Hepatocyte (in vitro differentiated cells): ENCODE measurements around the gene CREG2. TPM values are rescaled to one million over a fixed set of nuclear protein-coding genes. Genes with fewer than 3 reads are reported as not detected.

Source experiments
- DNase-seq: peaks from one replicate; pipeline ENCODE4 v3.0.0-alpha.2; 2016; ENCODE audit warnings: low spot score
- H2AFZ ChIP-seq: fragments of 200-600 bp; sonication (generic); 2 replicates; pipeline ENCODE4 v1.6.0; 2016; ENCODE audit warnings: antibody characterized with exemption, mild to moderate bottlenecking
- H3K27ac ChIP-seq: fragments of 200-600 bp; sonication (generic); 2 replicates; pipeline ENCODE4 v1.5.1; 2016; ENCODE audit warnings: mild to moderate bottlenecking
- H3K27me3 ChIP-seq: fragments of 200-600 bp; sonication (generic); 2 replicates; pipeline ENCODE4 v1.6.1; 2016
- H3K36me3 ChIP-seq: fragments of 200-600 bp; sonication (generic); replicated peaks from 2 replicates; pipeline ENCODE4 v1.5.1; 2016; ENCODE audit warnings: low read depth; ENCODE audit not compliant: insufficient read depth
- H3K4me1 ChIP-seq: fragments of 200-600 bp; sonication (generic); 2 replicates; pipeline ENCODE4 v1.5.1; 2016; ENCODE audit warnings: mild to moderate bottlenecking, moderate library complexity; ENCODE audit not compliant: insufficient read depth
- H3K4me2 ChIP-seq: fragments of 200-600 bp; sonication (generic); 2 replicates; pipeline ENCODE4 v1.6.0; 2016
- H3K4me3 ChIP-seq: fragments of 200-600 bp; sonication (generic); 2 replicates; pipeline ENCODE4 v1.5.1; 2016; ENCODE audit warnings: mild to moderate bottlenecking
- H3K79me2 ChIP-seq: fragments of 200-600 bp; sonication (generic); 2 replicates; pipeline ENCODE4 v1.6.0; 2017; ENCODE audit warnings: mild to moderate bottlenecking
- H3K9me2 ChIP-seq: fragments of 200-600 bp; sonication (generic); replicated peaks from 2 replicates; pipeline ENCODE4 v1.6.0; 2017; ENCODE audit warnings: mild to moderate bottlenecking; ENCODE audit not compliant: insufficient read depth
- H3K9me3 ChIP-seq: fragments of 200-600 bp; sonication (generic); 2 replicates; pipeline ENCODE4 v1.5.1; 2016; ENCODE audit warnings: low read depth, mild to moderate bottlenecking
- H4K20me1 ChIP-seq: fragments of 200-600 bp; sonication (generic); 2 replicates; pipeline ENCODE4 v1.6.0; 2016; ENCODE audit warnings: mild to moderate bottlenecking; ENCODE audit not compliant: insufficient read depth, poor library complexity, severe bottlenecking
- EZH2 ChIP-seq: fragments of 200-600 bp; sonication (generic); IDR thresholded peaks from 2 replicates; pipeline ENCODE4 v1.6.1; 2016; ENCODE audit warnings: antibody characterized with exemption, mild to moderate bottlenecking, borderline replicate concordance
- EZH2phosphoT487 ChIP-seq: fragments of 200-600 bp; sonication (generic); IDR thresholded peaks from one replicate; pipeline ENCODE4 v1.6.1; 2018; ENCODE audit warnings: antibody characterized with exemption, mild to moderate bottlenecking, low read depth, moderate library complexity; ENCODE audit not compliant: unreplicated experiment, severe bottlenecking
- WGBS: methylation state at CpG from one replicate; pipeline ENCODE4 v1.1.6; 2016; ENCODE audit warnings: low lambda C conversion rate; ENCODE audit errors: missing lambda C conversion rate; 5-methylcytosine and 5-hydroxymethylcytosine counted together
- polyA plus RNA-seq: library from polyadenylated mRNA; unstranded; fragments of >200 nt; fragmentation: Nextera tagmentation; extraction: Ambion mirVana; gene quantifications from 2 replicates; pipeline ENCODE4 v1.2.1, GENCODE V29; 2016
- total RNA-seq: library from RNA; depleted of rRNA; stranded (reverse); fragments of >200 nt; gene quantifications from 2 replicates; pipeline ENCODE4 v1.2.3, GENCODE V29; 2014
- TF ChIP-seq, protein P1 (sequence below): fragments of 200-600 bp; sonication (generic); IDR thresholded peaks from 2 replicates; pipeline ENCODE4 v1.5.1; 2016; ENCODE audit warnings: antibody characterized with exemption, mild to moderate bottlenecking; ENCODE audit not compliant: poor library complexity

CREG2 gene
- total and polyA plus RNA-seq, 2 experiments from 2014 or later, result 2.2 to 4.8 TPM

DNA sequence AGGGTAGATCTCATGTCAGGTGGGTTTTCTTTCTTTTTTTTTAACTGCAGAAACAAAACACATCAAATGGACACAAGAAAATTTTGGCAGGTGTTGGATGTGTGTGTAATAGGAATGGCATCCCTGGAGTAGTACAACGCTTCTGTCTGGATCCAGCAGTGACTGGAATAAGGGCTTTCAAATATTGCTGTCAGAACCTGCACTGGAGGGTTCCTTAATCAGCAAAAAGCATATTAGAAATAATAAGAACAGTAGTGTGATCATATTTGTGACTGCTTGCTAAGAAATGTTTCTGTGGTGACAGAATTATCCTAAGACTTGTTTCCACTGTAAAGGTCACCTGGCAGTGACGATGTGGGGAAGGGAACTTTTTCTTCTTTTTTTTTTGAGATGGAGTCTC is 30.8 kb downstream of the CREG2 start:
- Histone ChIP-seq H3K4me1 (peaks cover 11% of the 10 kb centered on the region), H3K27ac (no peak overlapping the region), H3K79me2 (no peaks in the 10 kb centered on the region), H3K4me3 (no peak overlapping the region), H3K36me3 (no peaks in the 10 kb centered on the region), H4K20me1 (no peaks in the 10 kb centered on the region), H3K27me3 (no peaks in the 10 kb centered on the region), H3K9me3 (no peaks in the 10 kb centered on the region), H3K9me2 (no peaks in the 10 kb centered on the region), H3K4me2 (no peak overlapping the region), H2AFZ (no peak overlapping the region)
- WGBS, result 86% methylated on average over 2 of the region's 2 CpGs
- no peak for DNase-seq
- no peak for TF ChIP-seq EZH2
- TF ChIP-seq, protein P1, sequence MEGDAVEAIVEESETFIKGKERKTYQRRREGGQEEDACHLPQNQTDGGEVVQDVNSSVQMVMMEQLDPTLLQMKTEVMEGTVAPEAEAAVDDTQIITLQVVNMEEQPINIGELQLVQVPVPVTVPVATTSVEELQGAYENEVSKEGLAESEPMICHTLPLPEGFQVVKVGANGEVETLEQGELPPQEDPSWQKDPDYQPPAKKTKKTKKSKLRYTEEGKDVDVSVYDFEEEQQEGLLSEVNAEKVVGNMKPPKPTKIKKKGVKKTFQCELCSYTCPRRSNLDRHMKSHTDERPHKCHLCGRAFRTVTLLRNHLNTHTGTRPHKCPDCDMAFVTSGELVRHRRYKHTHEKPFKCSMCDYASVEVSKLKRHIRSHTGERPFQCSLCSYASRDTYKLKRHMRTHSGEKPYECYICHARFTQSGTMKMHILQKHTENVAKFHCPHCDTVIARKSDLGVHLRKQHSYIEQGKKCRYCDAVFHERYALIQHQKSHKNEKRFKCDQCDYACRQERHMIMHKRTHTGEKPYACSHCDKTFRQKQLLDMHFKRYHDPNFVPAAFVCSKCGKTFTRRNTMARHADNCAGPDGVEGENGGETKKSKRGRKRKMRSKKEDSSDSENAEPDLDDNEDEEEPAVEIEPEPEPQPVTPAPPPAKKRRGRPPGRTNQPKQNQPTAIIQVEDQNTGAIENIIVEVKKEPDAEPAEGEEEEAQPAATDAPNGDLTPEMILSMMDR, result no peak
- no peak for TF ChIP-seq EZH2phosphoT487

DNA sequence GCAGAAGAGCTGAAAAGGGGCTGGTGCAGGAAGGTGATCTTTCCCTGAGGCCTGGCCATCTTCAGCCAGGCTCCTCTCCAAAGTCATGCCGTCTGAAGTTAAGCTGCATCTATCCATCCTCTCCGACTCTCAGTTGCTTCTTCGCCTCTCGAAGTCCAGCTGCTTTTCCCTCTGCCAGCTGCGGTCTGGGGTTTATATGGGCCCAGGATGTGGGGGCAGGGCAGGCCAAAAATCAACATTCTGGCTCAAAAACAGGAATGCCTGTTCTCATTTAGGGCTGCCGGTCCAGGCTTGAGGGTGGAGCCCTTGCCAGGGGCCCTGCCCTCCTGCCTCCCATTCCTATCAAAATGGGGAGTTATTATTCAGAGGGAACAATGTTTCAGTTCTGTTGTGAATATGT is 31.2 kb downstream of the CREG2 start:
- Histone ChIP-seq H3K4me3 (no peak overlapping the region), H3K36me3 (no peaks in the 10 kb centered on the region), H3K4me1 (peaks cover 11% of the 10 kb centered on the region), H3K9me3 (no peaks in the 10 kb centered on the region), H4K20me1 (no peaks in the 10 kb centered on the region), H3K79me2 (no peaks in the 10 kb centered on the region), H3K27me3 (no peaks in the 10 kb centered on the region), H3K27ac (no peak overlapping the region), H2AFZ (no peak overlapping the region), H3K4me2 (no peak overlapping the region), H3K9me2 (no peaks in the 10 kb centered on the region)
- TF ChIP-seq EZH2phosphoT487, result no peak
- TF ChIP-seq EZH2, result no peak
- TF ChIP-seq, protein P1, result no peak
- 85% methylated on average over 6 of the region's 6 CpGs for WGBS
- DNase-seq, result no peak

DNA sequence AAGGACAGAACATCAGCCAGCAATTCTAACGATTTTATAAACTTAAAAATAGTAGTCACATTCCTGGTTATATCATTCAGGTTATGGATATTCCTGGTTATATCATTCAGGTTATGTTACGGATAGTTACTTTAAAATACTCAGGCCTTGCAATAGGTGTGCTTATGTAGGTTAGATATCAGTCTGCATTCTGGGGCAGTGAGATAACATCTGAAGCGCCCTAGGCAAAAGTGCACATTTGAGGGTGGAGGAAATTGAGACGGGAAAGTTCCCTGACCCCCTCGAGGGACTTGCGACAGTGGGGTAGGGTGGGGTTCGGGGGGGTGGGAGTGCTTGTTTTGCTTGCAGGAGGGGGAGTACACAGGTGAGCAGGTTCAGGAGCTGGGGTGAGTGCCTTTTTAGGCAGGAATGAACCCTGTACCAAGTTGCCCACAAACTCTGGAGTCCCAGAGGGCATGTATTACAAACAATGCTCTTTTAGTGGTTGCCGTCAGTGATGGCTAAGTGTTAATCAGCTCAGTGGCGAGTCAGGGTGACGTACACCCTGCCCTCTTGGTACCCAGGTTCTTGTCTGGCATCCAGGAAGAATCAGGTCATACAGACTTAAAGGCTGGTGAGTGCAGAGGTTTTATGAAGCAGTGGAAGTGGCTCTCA is 31.8 kb downstream of the CREG2 start:
- WGBS, result 70% methylated on average over 9 of the region's 10 CpGs
- H3K4me2 ChIP-seq, result no peak overlapping the region
- no peaks in the 10 kb centered on the region for H3K9me3 ChIP-seq
- H3K79me2 ChIP-seq, result no peaks in the 10 kb centered on the region
- DNase-seq, result no peak
- peaks cover 11% of the 10 kb centered on the region for H3K4me1 ChIP-seq
- TF ChIP-seq EZH2phosphoT487, result no peak
- TF ChIP-seq EZH2, result no peak
- TF ChIP-seq, protein P1, result no peak
- no peak overlapping the region for H3K27ac ChIP-seq
- H3K4me3 ChIP-seq, result no peak overlapping the region
- no peaks in the 10 kb centered on the region for H3K9me2 ChIP-seq
- H2AFZ ChIP-seq, result no peak overlapping the region
- no peaks in the 10 kb centered on the region for H4K20me1 ChIP-seq
- H3K27me3 ChIP-seq, result no peaks in the 10 kb centered on the region
- H3K36me3 ChIP-seq, result no peaks in the 10 kb centered on the region
